Measurements from ENCODE around the gene COL21A1. TPM values are rescaled to one million over a fixed set of nuclear protein-coding genes. Genes with fewer than 3 reads are reported as not detected.

Gene COL21A1
- total and polyA plus RNA-seq, 2 of the 4 experiments (the other 2 are of a cell fraction) = 0.05 TPM; not detected in 1

DNA sequence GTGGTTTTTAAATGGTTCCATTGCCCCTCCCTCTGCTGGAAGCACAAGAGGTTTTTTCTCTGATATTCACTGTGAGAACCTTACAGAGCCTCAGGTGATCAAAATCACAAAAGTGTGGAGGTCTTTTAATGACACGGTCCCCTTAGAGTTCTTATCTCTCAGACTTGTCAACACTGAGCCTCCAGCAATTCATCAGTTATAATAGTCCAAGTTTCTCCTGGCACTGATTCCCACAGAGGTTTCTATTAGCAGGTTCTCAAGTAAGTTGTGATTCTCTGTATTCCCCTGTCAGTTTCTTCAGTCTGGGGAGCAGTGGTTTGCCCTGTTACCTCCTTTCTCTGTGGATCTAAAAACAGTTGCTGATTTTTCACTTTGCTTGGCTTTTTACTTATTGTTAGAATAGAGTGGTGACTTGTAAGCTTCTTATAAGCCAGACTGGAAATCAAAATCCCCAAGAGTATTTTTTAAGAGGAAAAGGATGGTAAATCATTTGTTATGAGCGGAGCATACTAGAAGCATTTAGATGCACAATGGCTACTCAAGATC is 214.6 kb downstream of the COL21A1 start:
- Histone ChIP-seq H3K79me1 (ENCODE audit: low read depth in 1 of 2, low read length in 2 of 2) (no peaks in the 10 kb centered on the region), H3K4me2 (ENCODE audit: low read depth, low read length) (no peak overlapping the region), H3K9ac (ENCODE audit: low read depth, low read length) (no peak overlapping the region), H3K14ac (replicated peaks; ENCODE audit: low read depth, low read length) (no peak overlapping the region), H3K4me1 (ENCODE audit: control insufficient read depth, insufficient read depth, low read length) (no peaks in the 10 kb centered on the region), H3K9me1 (ENCODE audit: insufficient read depth, low read length) (no peaks in the 10 kb centered on the region), H3K9me3 (ENCODE audit: control insufficient read depth, insufficient read depth, low read length) (no peaks in the 10 kb centered on the region), H2BK15ac (ENCODE audit: low read depth, low read length) (no peak overlapping the region), H3K27ac (ENCODE audit: insufficient read depth, low read length) (no peak overlapping the region), H2AK5ac (ENCODE audit: low read depth, low read length) (no peak overlapping the region), H2AFZ (replicated peaks; ENCODE audit: low read length, poor library complexity) (no peak overlapping the region), H4K91ac (ENCODE audit: insufficient read depth, low read depth, low read length) (no peak overlapping the region), H2AK9ac (replicated peaks; ENCODE audit: low read depth, low read length, poor library complexity) (no peak overlapping the region), H3K23ac (ENCODE audit: low read depth, low read length) (no peak overlapping the region), H2BK5ac (ENCODE audit: low read depth, low read length, poor library complexity, severe bottlenecking) (no peak overlapping the region), H3K4me3 (ENCODE audit: insufficient read depth, low read depth, low read length) (no peak overlapping the region), H4K5ac (ENCODE audit: low read depth, low read length) (no peak overlapping the region), H3K4ac (ENCODE audit: low read depth, low read length) (no peak overlapping the region), H3K18ac (ENCODE audit: low read depth, low read length) (no peak overlapping the region), H3K56ac (ENCODE audit: extremely low read depth, insufficient read depth, low read length) (no peak overlapping the region), H4K8ac (ENCODE audit: low read depth in 2 of 2, low read length in 2 of 2) (no peak overlapping the region), H2BK120ac (ENCODE audit: low read depth, low read length) (no peak overlapping the region), H4K20me1 (ENCODE audit: insufficient read depth, low read length) (no peaks in the 10 kb centered on the region), H2BK20ac (ENCODE audit: low read depth, low read length) (no peak overlapping the region), H3K27me3 (ENCODE audit: control insufficient read depth, insufficient read depth, low read length) (peaks cover 1% of the 10 kb centered on the region; the same call in 1 of the 2 replicates), H3K36me3 (ENCODE audit: control insufficient read depth, insufficient read depth, low read length) (no peaks in the 10 kb centered on the region)
- TF ChIP-seq SMC3 (IDR thresholded peaks at IDR 0.05; ENCODE audit: low read depth, low read length) = no peak
- no peak for TF ChIP-seq ELK1 (IDR thresholded peaks at IDR 0.05; ENCODE audit: borderline replicate concordance, low read depth, low read length)
- no peak for TF ChIP-seq FOS (IDR thresholded peaks at IDR 0.05; ENCODE audit: low read depth, low read length)
- TF ChIP-seq, protein P1, sequence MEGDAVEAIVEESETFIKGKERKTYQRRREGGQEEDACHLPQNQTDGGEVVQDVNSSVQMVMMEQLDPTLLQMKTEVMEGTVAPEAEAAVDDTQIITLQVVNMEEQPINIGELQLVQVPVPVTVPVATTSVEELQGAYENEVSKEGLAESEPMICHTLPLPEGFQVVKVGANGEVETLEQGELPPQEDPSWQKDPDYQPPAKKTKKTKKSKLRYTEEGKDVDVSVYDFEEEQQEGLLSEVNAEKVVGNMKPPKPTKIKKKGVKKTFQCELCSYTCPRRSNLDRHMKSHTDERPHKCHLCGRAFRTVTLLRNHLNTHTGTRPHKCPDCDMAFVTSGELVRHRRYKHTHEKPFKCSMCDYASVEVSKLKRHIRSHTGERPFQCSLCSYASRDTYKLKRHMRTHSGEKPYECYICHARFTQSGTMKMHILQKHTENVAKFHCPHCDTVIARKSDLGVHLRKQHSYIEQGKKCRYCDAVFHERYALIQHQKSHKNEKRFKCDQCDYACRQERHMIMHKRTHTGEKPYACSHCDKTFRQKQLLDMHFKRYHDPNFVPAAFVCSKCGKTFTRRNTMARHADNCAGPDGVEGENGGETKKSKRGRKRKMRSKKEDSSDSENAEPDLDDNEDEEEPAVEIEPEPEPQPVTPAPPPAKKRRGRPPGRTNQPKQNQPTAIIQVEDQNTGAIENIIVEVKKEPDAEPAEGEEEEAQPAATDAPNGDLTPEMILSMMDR (conservative IDR thresholded peaks at IDR 0.05; ENCODE audit: low read depth, low read length) = no peak
- TF ChIP-seq RFX5 (IDR thresholded peaks at IDR 0.05; ENCODE audit: low read depth, low read length) = no peak
- TF ChIP-seq RCOR1 (IDR thresholded peaks at IDR 0.05; ENCODE audit: insufficient replicate concordance, low read length) = no peak
- ChIA-PET POLR2A (ENCODE audit: unreplicated experiment) (no interaction called here), CTCF (no interaction called here)
- BruUV-seq (replicated peaks) = no TSS peak
- DNase-seq = no peak
- WGBS, 2 experiments (ENCODE audit: extremely low coverage in 2 of 2, insufficient read length in 1 of 2) = no CpG with 5 or more reads among the region's 2 CpGs
- in situ Hi-C loops (cut with MboI; ENCODE audit: low sequenced_read_pairs) (no loop called here), intact Hi-C loops (cut with micrococcal nuclease) (no loop called here), dilution Hi-C loops (cut with HindIII; ENCODE audit: low sequenced_read_pairs, unreplicated experiment) (no loop called here)
- ATAC-seq (ENCODE audit: low read depth) = no peak

All from IMR-90 (cell line).